ENCODE results near the gene SARDH.
"Not testable (repeated sequence)": the region's sequence is repeated elsewhere in the genome, so short reads cannot be mapped to it uniquely, and the experiment has no call there.

The SARDH gene

DNA sequence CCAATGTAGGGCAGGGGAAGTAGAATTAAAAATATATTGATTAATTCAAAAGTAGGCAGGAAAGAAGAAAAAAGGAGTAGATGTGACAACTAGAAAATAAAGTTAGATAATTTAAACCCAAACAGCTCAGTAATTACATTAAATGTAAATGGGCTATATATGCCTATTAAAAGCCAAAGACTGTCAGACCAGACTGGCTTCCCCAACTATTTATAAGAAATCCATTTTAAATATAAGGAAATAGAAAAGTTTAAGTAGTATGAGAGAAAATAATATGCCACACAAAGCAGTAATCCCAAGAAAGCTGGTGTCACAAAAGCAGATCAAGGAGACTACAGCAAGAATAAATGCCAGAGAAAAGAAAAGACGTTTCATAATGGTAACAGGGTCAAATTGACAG is 28.9 kb upstream of the SARDH start:
- H3K4me2 ChIP-seq (ENCODE audit: low read depth, low read length), result no peak overlapping the region
- DNase-seq, result no peak
- no peaks in the 10 kb centered on the region for H3K9me3 ChIP-seq (replicated peaks; ENCODE audit: insufficient read depth, low read length)
- H3K9ac ChIP-seq (ENCODE audit: low read length), result no peak overlapping the region
- H3K27me3 ChIP-seq (replicated peaks; ENCODE audit: insufficient read depth, low read length), result peaks cover 22% of the 10 kb centered on the region
- H3K27ac ChIP-seq (ENCODE audit: low read length), result no peak overlapping the region
- no peaks in the 10 kb centered on the region for H3K79me2 ChIP-seq (ENCODE audit: low read length)
- H3K36me3 ChIP-seq (replicated peaks; ENCODE audit: insufficient read depth, low read length), result no peaks in the 10 kb centered on the region
- no peaks in the 10 kb centered on the region for H3K9me2 ChIP-seq (replicated peaks; ENCODE audit: insufficient read depth, low read length)
- no peaks in the 10 kb centered on the region for H3K4me1 ChIP-seq (ENCODE audit: low read length)
- no peaks in the 10 kb centered on the region for H4K20me1 ChIP-seq (ENCODE audit: insufficient read depth, low read length)
- H3K4me3 ChIP-seq (ENCODE audit: low read length), result no peak overlapping the region
- TF ChIP-seq EZH2 (optimal IDR thresholded peaks at IDR 0.05; ENCODE audit: low read depth, low read length) (no peak), EZH2phosphoT487 (IDR thresholded peaks at IDR 0.05; ENCODE audit: low read length) (no peak)
- no peak overlapping the region for H2AFZ ChIP-seq (ENCODE audit: low read length)
- H3F3A ChIP-seq (ENCODE audit: insufficient read depth, low read length), result no peaks in the 10 kb centered on the region

DNA sequence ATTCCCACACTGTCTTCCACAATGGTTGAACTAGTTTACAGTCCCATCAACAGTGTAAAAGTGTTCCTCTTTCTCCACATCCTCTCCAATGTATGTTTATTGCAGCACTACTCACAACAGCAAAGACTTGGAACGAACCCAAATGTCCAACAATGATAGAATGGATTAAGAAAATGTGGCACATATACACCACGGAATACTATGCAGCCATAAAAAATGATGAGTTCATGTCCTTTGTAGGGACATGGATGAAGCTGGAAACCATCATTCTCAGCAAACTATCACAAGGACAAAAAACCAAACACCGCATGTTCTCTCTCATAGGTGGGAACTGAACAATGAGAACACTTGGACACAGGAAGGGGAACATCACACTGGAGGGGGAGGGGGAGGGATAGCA is 28.1 kb upstream of the SARDH start:
- H3K27ac ChIP-seq (ENCODE audit: low read length), result not testable (repeated sequence)

DNA sequence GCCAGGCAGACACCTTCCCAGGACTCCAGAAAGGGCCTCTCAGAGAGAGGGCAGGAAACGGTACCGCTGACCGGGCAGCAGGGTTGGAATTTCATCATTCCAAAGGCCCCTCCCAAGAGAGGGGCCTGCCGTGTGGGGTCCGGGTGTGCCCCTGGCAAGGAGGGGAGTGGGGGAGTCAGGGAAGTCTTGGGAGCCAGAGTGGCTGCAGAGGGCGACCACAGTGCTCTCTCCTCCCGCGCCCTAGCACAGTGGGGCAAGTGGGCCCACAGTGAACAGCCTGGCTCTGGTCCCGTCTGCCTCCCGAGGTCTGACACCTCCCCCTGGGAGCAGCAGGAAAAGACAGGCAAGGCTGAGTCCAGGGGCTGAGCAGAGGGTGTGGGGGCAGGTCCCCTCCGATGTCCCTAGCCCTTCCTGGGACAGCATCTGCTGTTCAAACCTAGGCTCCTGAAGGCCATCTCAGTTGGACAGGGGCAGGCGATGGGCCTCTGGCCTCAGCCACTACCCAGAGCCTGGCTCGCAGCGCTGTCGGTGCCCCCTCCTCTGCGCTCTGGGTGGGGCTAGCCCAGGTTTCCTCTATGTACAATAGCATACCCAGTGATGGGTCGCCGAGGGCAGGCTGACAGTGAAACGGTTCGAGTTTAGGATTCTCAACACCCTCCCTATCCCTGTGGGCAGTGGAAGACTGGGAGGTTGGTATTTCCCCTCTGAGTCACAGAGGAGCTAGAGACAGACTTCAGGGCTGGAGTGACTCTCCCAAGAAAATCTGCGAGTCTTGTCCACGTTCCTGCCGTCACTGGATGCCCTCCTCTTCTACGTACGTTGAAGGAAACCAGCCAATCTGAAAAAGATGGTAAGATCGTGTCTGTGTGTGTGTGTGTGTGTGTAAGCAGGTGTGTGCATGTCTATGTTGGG is 25.4 kb upstream of the SARDH start:
- H3F3A ChIP-seq (ENCODE audit: insufficient read depth, low read length), result no peaks in the 10 kb centered on the region
- H3K4me2 ChIP-seq (ENCODE audit: low read depth, low read length), result no peak overlapping the region
- DNase-seq, result no peak
- no peaks in the 10 kb centered on the region for H3K9me3 ChIP-seq (replicated peaks; ENCODE audit: insufficient read depth, low read length)
- no peak overlapping the region for H3K4me3 ChIP-seq (ENCODE audit: low read length)
- no peak overlapping the region for H3K9ac ChIP-seq (ENCODE audit: low read length)
- H3K36me3 ChIP-seq (replicated peaks; ENCODE audit: insufficient read depth, low read length), result no peaks in the 10 kb centered on the region
- no peaks in the 10 kb centered on the region for H3K79me2 ChIP-seq (ENCODE audit: low read length)
- H4K20me1 ChIP-seq (ENCODE audit: insufficient read depth, low read length), result no peaks in the 10 kb centered on the region
- H3K4me1 ChIP-seq (ENCODE audit: low read length), result no peaks in the 10 kb centered on the region
- H2AFZ ChIP-seq (ENCODE audit: low read length), result no peak overlapping the region
- H3K9me2 ChIP-seq (replicated peaks; ENCODE audit: insufficient read depth, low read length), result no peaks in the 10 kb centered on the region
- H3K27ac ChIP-seq (ENCODE audit: low read length), result no peak overlapping the region
- peaks cover 48% of the 10 kb centered on the region for H3K27me3 ChIP-seq (replicated peaks; ENCODE audit: insufficient read depth, low read length)
- TF ChIP-seq, protein P1, sequence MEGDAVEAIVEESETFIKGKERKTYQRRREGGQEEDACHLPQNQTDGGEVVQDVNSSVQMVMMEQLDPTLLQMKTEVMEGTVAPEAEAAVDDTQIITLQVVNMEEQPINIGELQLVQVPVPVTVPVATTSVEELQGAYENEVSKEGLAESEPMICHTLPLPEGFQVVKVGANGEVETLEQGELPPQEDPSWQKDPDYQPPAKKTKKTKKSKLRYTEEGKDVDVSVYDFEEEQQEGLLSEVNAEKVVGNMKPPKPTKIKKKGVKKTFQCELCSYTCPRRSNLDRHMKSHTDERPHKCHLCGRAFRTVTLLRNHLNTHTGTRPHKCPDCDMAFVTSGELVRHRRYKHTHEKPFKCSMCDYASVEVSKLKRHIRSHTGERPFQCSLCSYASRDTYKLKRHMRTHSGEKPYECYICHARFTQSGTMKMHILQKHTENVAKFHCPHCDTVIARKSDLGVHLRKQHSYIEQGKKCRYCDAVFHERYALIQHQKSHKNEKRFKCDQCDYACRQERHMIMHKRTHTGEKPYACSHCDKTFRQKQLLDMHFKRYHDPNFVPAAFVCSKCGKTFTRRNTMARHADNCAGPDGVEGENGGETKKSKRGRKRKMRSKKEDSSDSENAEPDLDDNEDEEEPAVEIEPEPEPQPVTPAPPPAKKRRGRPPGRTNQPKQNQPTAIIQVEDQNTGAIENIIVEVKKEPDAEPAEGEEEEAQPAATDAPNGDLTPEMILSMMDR (IDR thresholded peaks at IDR 0.05; ENCODE audit: low read length), result no peak
- TF ChIP-seq EZH2phosphoT487 (IDR thresholded peaks at IDR 0.05; ENCODE audit: low read length), result no peak
- TF ChIP-seq EZH2 (optimal IDR thresholded peaks at IDR 0.05; ENCODE audit: low read depth, low read length), result no peak

More for the DNA sequence above, 28.1 kb upstream of the SARDH start:
- not testable (repeated sequence) for H3K36me3 ChIP-seq (replicated peaks; ENCODE audit: insufficient read depth, low read length); H2AFZ ChIP-seq (ENCODE audit: low read length); H3K9me2 ChIP-seq (replicated peaks; ENCODE audit: insufficient read depth, low read length); H4K20me1 ChIP-seq (ENCODE audit: insufficient read depth, low read length); H3K79me2 ChIP-seq (ENCODE audit: low read length); H3K4me2 ChIP-seq (ENCODE audit: low read depth, low read length); H3K9me3 ChIP-seq (replicated peaks; ENCODE audit: insufficient read depth, low read length); H3K9ac ChIP-seq (ENCODE audit: low read length); H3K4me1 ChIP-seq (ENCODE audit: low read length); H3K4me3 ChIP-seq (ENCODE audit: low read length); DNase-seq; H3F3A ChIP-seq (ENCODE audit: insufficient read depth, low read length)
- H3K27me3 ChIP-seq (replicated peaks; ENCODE audit: insufficient read depth, low read length), result peaks cover 30% of the 10 kb centered on the region

DNA sequence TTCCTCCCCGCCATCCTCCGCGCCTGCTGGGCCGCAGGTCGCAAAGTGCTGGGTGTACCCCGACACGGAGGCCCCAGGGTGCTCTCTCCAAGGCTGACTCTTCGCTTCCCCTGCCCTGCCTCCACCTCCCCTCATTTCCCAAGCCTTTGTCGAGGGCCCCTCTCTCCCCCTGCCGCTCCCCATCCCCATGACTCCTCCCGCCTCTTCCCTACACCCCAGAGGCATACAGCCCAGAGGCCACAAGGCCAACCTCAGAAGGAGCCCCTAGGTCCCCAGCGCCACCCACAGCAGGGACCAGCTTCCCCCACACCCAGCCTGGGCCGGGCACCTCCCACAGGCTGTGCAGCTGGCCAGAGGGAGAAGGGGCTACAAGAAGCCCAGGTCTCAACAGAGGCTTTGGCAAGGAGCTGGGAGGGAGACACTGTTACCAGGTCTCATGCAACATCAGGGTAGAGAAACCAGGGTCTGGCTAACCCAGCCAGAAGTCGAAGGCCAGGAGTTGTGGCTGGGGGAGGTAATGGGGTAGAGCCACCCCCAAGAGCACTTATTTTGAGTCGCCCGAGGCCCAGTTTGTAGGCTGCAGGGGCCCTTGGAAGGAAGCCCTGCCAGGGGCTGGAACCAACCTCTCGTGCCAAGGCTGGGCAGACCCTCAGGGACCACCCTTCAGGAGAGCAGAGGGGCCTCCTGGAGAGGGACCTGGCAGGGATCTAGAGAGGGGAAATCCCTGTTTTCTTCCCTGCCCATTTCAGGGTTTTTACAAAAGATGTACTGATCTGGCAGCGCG is 24.5 kb upstream of the SARDH start:
- no peaks in the 10 kb centered on the region for H3K79me2 ChIP-seq (ENCODE audit: low read length)
- no peaks in the 10 kb centered on the region for H3F3A ChIP-seq (ENCODE audit: insufficient read depth, low read length)
- no peaks in the 10 kb centered on the region for H3K4me1 ChIP-seq (ENCODE audit: low read length)
- H3K4me2 ChIP-seq (ENCODE audit: low read depth, low read length), result no peak overlapping the region
- TF ChIP-seq EZH2 (optimal IDR thresholded peaks at IDR 0.05; ENCODE audit: low read depth, low read length), result no peak
- no peak for TF ChIP-seq EZH2phosphoT487 (IDR thresholded peaks at IDR 0.05; ENCODE audit: low read length)
- TF ChIP-seq, protein P1 (IDR thresholded peaks at IDR 0.05; ENCODE audit: low read length), result no peak
- H3K27ac ChIP-seq (ENCODE audit: low read length), result no peak overlapping the region
- no peak overlapping the region for H3K4me3 ChIP-seq (ENCODE audit: low read length)
- no peaks in the 10 kb centered on the region for H3K9me3 ChIP-seq (replicated peaks; ENCODE audit: insufficient read depth, low read length)
- no peak overlapping the region for H2AFZ ChIP-seq (ENCODE audit: low read length)
- H3K36me3 ChIP-seq (replicated peaks; ENCODE audit: insufficient read depth, low read length), result no peaks in the 10 kb centered on the region
- H3K9me2 ChIP-seq (replicated peaks; ENCODE audit: insufficient read depth, low read length), result no peaks in the 10 kb centered on the region
- no peak for DNase-seq
- no peak overlapping the region for H3K9ac ChIP-seq (ENCODE audit: low read length)
- no peaks in the 10 kb centered on the region for H4K20me1 ChIP-seq (ENCODE audit: insufficient read depth, low read length)
- H3K27me3 ChIP-seq (replicated peaks; ENCODE audit: insufficient read depth, low read length), result peaks cover 56% of the 10 kb centered on the region
